GM21737 (cell line): ENCODE results near the gene ZSCAN30.
A peak's percentile ranks its signal among the peaks of the same experiment; 100 is the strongest.
"Not testable (repeated sequence)": the region's sequence is repeated elsewhere in the genome, so short reads cannot be mapped to it uniquely, and the experiment has no call there.

Source experiments
- ATAC-seq: cut with Tn5 transposase; IDR thresholded peaks from one replicate; pipeline ENCODE4 v1.9.1; 2021; ENCODE audit warnings: mild to moderate bottlenecking, moderate library complexity; ENCODE audit not compliant: unreplicated experiment

Gene ZSCAN30

DNA sequence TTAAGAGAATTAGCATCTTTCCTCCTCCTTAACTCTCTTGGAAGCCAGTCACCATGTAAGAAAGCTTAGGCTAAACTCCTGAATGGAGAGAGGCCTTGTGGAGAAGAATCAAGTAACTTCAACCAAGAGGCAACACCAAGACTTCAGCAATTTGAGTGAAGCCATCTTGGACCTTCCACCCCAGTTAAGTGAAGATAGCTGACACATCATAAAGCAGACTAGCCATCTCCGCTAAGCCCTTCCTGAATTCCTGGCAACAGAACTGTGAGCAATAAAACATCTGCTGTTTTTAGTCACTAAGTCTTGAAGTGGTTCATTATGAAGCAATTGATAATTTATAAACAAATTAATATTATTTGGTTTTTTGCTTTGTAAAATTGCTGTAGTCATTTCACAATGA lies 50.7 kb downstream of the ZSCAN30 start:
- ATAC-seq, result no peak

DNA sequence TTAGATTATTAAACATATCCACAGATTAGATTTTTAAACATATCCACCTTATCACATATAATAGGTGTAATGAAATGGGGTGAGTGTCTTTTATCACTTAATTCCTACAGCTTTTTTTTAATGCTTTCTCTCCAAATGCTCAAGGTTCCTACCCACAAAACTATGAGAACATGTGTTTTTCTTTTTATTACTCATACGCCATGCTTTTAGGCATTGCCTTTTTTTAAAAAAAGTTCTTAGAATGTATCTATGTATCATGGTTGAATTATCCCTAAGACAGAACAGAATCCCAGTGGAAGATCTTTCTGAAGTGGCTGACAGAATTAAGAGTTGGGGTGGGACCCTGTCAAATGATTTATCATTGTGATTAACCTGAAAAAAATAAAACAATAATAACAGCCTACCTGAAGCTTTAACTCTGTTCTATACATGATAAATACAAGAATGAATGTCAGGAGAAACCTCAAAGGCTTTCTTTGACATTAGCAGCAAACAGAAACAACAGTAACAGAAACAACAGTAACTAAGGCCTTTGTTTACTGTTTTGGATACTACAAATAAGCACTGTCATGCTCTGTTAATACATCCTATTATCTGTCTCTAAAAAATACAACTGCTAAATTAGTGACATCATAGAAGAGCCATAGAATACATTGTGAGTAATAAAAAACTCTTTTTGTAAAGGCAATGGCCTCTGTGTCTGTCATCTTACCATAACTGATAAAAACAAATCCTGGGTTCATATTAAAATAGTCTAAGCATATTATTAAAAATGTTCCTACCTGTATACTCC lies 53.3 kb downstream of the ZSCAN30 start:
- no peak for ATAC-seq

DNA sequence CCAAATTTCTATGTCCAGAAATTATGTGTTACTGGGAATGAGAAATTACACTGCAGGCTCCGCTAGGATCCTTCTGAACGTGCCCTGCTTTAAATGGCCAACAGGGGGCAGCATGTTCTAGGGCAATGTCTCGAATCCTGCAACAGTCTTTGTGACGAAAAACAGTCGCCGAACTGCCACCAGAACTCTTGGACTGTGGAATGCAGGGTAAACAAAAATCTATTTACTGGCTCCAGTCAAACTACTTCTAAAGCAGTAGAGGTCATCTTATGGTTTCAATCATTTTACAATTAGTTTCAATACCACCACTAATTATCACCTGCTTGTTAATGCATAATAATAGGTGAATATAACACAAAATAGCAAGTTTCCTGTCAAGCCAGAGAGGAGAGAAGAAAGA lies 59.0 kb downstream of the ZSCAN30 start:
- peak; percentile 74 for ATAC-seq

DNA sequence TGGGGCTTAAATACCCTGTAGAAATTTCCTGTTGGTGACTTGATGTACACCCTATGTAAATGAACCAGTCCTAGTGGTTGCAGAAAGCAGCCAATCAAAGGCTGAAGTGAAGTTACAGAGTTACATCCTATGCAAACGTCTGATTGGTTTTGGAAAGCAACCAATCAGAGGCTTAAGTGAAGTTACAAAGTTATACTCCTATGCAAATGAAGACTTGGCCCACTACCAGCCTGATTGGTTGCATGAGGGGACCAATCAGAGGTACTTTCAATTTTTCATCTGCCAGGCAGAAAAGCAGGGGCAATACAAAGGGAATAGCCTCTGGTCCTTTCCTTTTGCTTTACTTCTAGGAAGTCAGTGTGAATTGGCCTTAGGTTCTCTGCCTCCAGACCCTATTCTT lies 62.8 kb downstream of the ZSCAN30 start:
- ATAC-seq, result no peak

DNA sequence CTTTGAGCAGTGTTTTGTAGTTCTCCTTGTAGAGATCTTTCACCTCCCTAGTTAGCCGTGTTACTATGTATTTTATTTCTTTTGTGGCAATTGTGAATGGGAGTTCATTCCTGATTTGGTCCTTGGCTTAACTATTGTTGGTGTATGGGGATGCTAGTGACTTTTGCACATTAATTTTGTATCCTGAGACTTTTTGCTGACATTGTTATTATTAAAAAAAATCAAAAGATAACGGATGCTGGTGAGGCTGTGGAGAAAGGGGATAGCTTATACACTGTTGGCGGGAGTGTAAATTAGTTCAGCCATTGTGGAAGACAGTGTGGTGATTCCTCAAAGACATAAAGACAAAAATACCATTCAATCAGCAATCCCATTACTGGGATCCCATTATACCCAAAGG lies 66.2 kb downstream of the ZSCAN30 start:
- no peak for ATAC-seq

DNA sequence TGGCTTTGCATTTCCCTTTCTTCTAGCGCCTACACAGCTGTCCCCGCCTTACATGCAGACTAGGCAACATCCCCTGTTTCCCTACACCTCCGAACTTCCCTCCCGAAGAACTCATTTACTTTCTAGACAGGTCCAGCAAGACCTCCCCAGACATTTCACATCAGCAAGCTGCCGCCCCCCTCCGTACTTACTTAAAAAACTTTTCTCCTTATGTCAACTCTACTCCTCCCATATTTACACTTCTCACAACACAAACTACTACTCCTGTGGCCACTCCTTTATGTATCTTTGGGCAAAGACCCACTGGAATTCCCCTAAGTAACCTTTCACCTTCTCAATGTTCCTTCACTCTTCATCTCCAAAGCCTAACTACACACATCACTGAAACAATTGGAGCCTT lies 69.6 kb downstream of the ZSCAN30 start:
- ATAC-seq, result no peak

DNA sequence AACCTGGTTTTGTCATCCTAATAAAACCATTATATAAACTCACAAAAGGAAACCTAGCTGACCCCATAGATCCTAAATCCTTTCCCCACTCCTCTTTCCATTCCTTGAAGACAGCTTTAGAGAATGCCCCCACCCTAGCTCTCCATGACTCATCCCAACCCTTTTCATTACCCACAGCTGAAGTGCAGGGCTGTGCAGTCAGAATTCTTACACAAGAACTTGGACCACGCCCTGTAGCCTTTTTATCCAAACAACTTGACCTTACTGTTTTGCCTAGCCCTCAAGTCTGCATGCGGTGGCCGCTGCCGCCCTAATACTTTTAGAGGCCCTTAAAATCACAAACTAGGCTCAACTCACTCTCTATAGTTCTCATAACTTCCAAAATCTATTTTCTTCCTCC lies 70.7 kb downstream of the ZSCAN30 start:
- not testable (repeated sequence) for ATAC-seq

DNA sequence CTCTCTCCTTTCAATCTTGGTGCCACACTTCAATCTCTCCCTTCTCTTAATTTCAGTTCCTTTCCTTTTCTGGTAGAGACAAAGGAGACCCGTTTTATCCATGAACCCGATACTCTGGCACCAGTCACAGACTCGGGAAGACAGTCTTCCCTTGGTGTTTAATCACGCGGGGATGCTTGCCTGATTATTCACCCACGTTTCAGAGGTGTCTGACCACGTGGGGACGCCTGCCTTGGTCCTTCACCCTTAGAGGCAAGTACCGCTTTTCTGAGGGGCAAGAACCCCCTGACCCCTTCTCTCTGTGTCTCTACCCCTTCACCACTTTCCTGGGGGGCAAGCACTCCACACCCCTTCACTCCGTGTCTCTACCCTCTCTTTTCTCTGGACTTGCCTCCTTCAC lies 73.4 kb downstream of the ZSCAN30 start:
- not testable (repeated sequence) for ATAC-seq

DNA sequence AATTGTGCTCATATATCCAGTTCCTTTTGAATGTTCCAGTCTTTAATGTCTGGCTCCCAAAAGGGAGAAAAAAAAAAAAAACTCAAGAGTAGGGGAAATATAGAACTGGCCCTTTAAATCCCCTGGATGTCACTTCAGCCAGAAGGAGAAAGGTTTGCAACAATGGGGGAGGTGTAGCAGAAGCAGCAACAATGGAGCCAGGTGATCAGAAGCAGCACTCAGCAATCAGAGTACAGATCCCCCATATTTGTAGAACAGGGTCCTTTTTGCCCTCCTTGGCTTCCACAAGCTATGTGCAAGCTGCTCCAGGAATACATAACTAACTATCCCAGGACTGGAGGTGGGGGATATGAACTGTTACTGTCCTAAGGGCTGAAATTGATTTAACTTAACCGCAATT lies 75.0 kb downstream of the ZSCAN30 start:
- ATAC-seq, result no peak

DNA sequence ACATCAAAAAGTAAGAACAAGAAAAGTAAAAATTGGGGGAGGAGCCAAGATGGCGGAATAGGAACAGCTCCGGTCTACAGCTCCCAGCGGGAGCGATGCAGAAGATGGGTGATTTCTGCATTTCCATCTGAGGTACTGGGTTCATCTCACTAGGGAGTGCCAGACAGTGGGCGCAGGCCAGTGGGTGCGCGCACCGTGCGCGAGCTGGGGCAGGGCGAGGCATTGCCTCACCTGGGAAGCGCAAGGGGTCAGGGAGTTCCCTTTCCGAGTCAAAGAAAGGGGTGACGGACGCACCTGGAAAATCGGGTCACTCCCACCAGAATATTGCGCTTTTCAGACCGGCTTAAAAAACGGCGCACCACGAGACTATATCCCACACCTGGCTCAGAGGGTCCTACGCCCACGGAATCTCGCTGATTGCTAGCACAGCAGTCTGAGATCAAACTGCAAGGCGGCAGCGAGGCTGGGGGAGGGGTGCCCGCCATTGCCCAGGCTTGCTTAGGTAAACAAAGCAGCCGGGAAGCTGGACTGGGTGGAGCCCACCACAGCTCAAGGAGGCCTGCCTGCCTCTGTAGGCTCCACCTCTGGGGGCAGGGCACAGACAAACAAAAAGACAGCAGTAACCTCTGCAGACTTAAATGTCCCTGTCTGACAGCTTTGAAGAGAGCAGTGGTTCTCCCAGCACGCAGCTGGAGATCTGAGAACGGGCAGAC lies 84.1 kb downstream of the ZSCAN30 start:
- not testable (repeated sequence) for ATAC-seq

DNA sequence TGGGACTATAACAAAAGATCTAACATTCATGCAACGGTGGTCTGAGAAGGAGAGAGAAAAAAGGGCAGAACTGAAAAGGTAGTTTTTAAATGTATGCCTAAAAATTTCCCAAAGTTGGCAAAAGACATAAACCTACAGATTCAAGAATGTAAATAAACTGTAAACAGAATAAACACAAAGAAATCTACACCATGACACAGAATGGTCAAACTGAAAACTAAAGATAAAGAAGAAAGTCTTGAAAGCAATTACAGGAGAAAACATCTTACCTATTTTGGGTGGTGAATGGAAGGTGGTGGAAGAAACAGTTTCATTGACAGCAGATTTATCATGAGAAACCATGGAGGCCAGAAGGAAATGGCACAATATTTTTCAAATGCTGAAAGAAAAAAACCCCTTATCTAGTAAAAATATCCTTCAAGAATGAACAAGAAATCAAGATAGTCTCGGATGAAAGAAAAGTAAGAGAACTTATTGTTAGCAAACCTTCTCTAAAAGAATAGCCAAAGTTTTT lies 84.8 kb downstream of the ZSCAN30 start:
- ATAC-seq, result no peak

DNA sequence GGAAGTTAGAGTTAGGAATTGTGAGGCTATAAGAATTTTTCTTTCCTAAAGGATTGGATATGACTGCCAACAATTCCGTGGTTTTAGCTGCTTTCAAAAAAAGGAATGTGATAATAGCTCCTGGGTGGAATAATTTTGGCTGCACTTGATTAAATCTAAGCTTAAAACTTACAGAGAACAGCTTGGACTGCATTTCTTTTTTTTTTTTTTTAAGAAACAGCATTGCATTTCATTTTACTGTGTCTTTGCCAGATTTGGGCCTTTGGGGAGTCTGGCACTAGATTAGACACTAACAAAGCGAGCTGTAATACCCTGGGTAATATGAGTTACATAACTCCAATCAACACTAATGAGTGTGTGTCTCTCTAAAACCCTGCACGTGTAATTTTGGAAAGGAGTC lies 87.0 kb downstream of the ZSCAN30 start:
- ATAC-seq, result no peak

DNA sequence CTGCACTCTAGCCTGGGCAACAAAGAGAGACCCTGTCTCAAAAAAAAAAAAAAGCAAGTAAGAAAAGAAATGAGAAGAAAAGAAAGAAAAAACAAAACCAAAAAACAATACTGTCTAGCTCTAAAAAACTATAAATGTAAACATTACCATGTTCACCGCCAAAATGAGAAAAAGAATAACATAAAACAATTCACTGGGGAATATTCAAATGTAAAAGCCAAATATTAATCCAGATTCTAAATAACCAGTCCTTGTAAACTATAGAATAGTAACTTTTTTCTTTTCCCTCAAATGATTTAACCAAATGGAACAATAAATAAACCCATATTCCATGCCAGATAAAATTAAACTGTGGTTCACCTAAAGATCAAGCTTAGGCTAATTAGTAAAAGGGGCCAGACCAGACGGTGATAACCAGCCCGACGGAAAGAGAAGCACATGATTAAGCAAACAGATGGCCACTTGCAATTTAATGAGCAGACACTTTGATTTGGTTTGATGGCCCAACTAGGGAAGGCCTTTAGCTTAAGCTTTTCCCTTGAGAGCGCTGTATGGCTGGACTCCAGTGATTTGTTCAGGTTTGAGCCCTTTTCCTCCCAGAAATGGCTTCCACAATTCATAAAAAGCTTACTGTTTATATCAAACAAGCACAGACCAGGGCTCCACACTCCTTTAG lies 88.6 kb downstream of the ZSCAN30 start:
- no peak for ATAC-seq
